ENCODE data around the gene COIL. TPM values are rescaled to one million over a fixed set of nuclear protein-coding genes. Genes with fewer than 3 reads are reported as not detected.
A peak's percentile ranks its signal among the peaks of the same experiment; 100 is the strongest.
"Not testable (repeated sequence)": the region's sequence is repeated elsewhere in the genome, so short reads cannot be mapped to it uniquely, and the experiment has no call there.

The COIL gene
- total RNA-seq, 1 donor from 2014 or later, result 26.7 TPM

- DNase-seq, result no peak
These were observed 17.7 kb upstream of the COIL start for GRCh38 chr17:56978441-56979090.

GRCh38 chr17:56977673-56978395, 17.0 kb upstream of the COIL start, which contains the start of gene SCPEP1:
SCPEP1 (plus strand) TSS chr17:56978131; CDS start chr17:56978160, 29 bp downstream.
- peak; percentile 88 for DNase-seq

- no peak for DNase-seq
These were observed 16.2 kb upstream of the COIL start for GRCh38 chr17:56976941-56977608.

GRCh38 chr17:56975656-56976055, 14.8 kb upstream of the COIL start:
- DNase-seq, result no peak

GRCh38 chr17:56974055-56974454, 13.2 kb upstream of the COIL start:
- no peak for DNase-seq

- no peak for DNase-seq
These were observed 12.7 kb upstream of the COIL start for GRCh38 chr17:56973520-56973919.

- no peak for DNase-seq
These were observed 11.4 kb upstream of the COIL start for GRCh38 chr17:56972111-56972730.

GRCh38 chr17:56970974-56971373, 10.1 kb upstream of the COIL start:
- DNase-seq, result no peak

- no peak for DNase-seq
These were observed 5.5 kb upstream of the COIL start for GRCh38 chr17:56966338-56966737.

GRCh38 chr17:56965681-56966080, 4.8 kb upstream of the COIL start:
- DNase-seq, result not testable (repeated sequence)

GRCh38 chr17:56965241-56965640, 4.4 kb upstream of the COIL start:
- not testable (repeated sequence) for DNase-seq

GRCh38 chr17:56956992-56957391, 3.9 kb downstream of the COIL start:
- DNase-seq, result no peak

GRCh38 chr17:56949595-56949994, 11.3 kb downstream of the COIL start:
- no peak for DNase-seq

GRCh38 chr17:56948491-56948890, 12.4 kb downstream of the COIL start:
- DNase-seq, result no peak

GRCh38 chr17:56947741-56948140, 13.1 kb downstream of the COIL start:
- no peak for DNase-seq

GRCh38 chr17:56945938-56946505, 14.8 kb downstream of the COIL start:
- DNase-seq, result no peak

- no peak for DNase-seq
These were observed 17.2 kb downstream of the COIL start for GRCh38 chr17:56943505-56944125.

- DNase-seq, result no peak
These were observed 20.9 kb downstream of the COIL start for GRCh38 chr17:56939869-56940484.

GRCh38 chr17:56938206-56938605, 22.6 kb downstream of the COIL start:
- not testable (repeated sequence) for DNase-seq

GRCh38 chr17:56937687-56938086, 23.2 kb downstream of the COIL start:
- no peak for DNase-seq

GRCh38 chr17:56936697-56937322, 24.0 kb downstream of the COIL start:
- DNase-seq, result no peak

All from occipital lobe (tissue), 2 donors.